HepG2 (cell line): ENCODE measurements around the gene MRM2. TPM values are rescaled to one million over a fixed set of nuclear protein-coding genes. Genes with fewer than 3 reads are reported as not detected.

Experiments used
- ATAC-seq: fragments of 200-7000 bp; cut with Tn5 transposase; 3 replicates; pipeline ENCODE4 v1.9.1; 2020; ENCODE audit warnings: mild to moderate bottlenecking, moderate library complexity
- BruUV-seq: library from RNA; stranded (reverse); fragments of 400-500 nt; replicated peaks from 2 replicates; lab custom pipeline; 2021; lab: Mats Ljungman, UMichigan
- CTCF ChIA-PET: fragments of 300-600 bp; formaldehyde crosslinking; extraction: SDS; loops from one replicate; lab custom pipeline; 2021; ENCODE audit warnings: low total read pairs, inconsistent platforms, low intra/inter-chr PET ratio; lab: Yijun Ruan, JAX
- POLR2A ChIA-PET: fragments of 350-600 bp; sonication (Branson Sonifier 250); formaldehyde crosslinking; loops from one replicate; lab custom pipeline; 2020; ENCODE audit warnings: antibody characterized with exemption, inconsistent platforms; lab: Yijun Ruan, JAX
- DNase-seq: peaks from one replicate; pipeline ENCODE4 v3.0.0-alpha.2; 2015; ENCODE audit warnings: low spot score
- FAIRE-seq: peaks from 3 replicates; lab custom pipeline; 2011; peaks lifted over from hg19 to GRCh38; lab: Jason Lieb, UNC
- H2AFZ ChIP-seq: one replicate; pipeline ENCODE4 v1.6.1; 2011; ENCODE audit warnings: low read length, inconsistent platforms
- H3K27ac ChIP-seq: fragments of 300-600 bp; 3 replicates; pipeline ENCODE4 v1.8.0; 2011; ENCODE audit warnings: mixed run types, mild to moderate bottlenecking, mixed read lengths, low read length, inconsistent platforms; ENCODE audit not compliant: insufficient read depth; ENCODE audit errors: extremely low read length
- H3K27me3 ChIP-seq, 2 experiments: fragments of 200-600 bp in 1 of 2; 2 replicates in 1 of 2; 3 replicates in 1 of 2; pipeline versions ENCODE4 v1.6.0 to v1.8.0; 2011; ENCODE audit warnings: low read length in 2 of 2, mild to moderate bottlenecking in 2 of 2, moderate library complexity in 2 of 2, inconsistent platforms in 1 of 2; ENCODE audit not compliant: insufficient read depth in 2 of 2, control insufficient read depth in 1 of 2
- H3K36me3 ChIP-seq, 2 experiments: fragments of 200-600 bp in 1 of 2; replicated peaks in 1 of 2; 2 replicates in 1 of 2; 3 replicates in 1 of 2; pipeline versions ENCODE4 v1.5.1 to v1.8.0; 2011; ENCODE audit warnings: low read length in 2 of 2, inconsistent platforms in 1 of 2; ENCODE audit not compliant: insufficient read depth in 2 of 2, control insufficient read depth in 1 of 2
- H3K4me1 ChIP-seq: 2 replicates; pipeline ENCODE4 v1.5.1; 2012; ENCODE audit warnings: low read length, inconsistent platforms; ENCODE audit not compliant: insufficient read depth
- H3K4me2 ChIP-seq: 2 replicates; pipeline ENCODE4 v1.6.0; 2011; ENCODE audit warnings: low read depth, low read length, inconsistent platforms
- H3K4me3 ChIP-seq, 3 experiments: fragments of 200-600 bp in 1 of 3; sonication (generic), shearing (Covaris generic) in 1 of 3; replicated peaks in 1 of 3; 2 replicates each; pipeline ENCODE4 v1.5.1; 2011 to 2016; ENCODE audit warnings: low read length in 3 of 3, inconsistent platforms in 2 of 3, low read depth in 2 of 3, mild to moderate bottlenecking in 2 of 3, control low read depth in 1 of 3, mixed read lengths in 1 of 3; ENCODE audit not compliant: insufficient read depth in 1 of 3
- H3K79me2 ChIP-seq: one replicate; pipeline ENCODE4 v1.6.1; 2011; ENCODE audit warnings: low read length, inconsistent platforms; ENCODE audit not compliant: insufficient read depth
- H3K9ac ChIP-seq: 2 replicates; pipeline ENCODE4 v1.6.0; 2011; ENCODE audit warnings: mild to moderate bottlenecking, low read depth, low read length, inconsistent platforms; ENCODE audit not compliant: insufficient read depth
- H3K9me3 ChIP-seq: 2 replicates; pipeline ENCODE4 v1.5.1; 2012; ENCODE audit warnings: mild to moderate bottlenecking, low read length
- H4K20me1 ChIP-seq: 2 replicates; pipeline ENCODE4 v1.6.0; 2011; ENCODE audit warnings: inconsistent platforms, mild to moderate bottlenecking, low read length, moderate library complexity; ENCODE audit not compliant: insufficient read depth
- CERS6 ChIP-seq: sonication (generic); formaldehyde crosslinking; IDR thresholded peaks from 2 replicates; pipeline ENCODE4 v1.5.0; 2020; ENCODE audit warnings: missing genetic modification reagents
- FOXJ3 ChIP-seq: sonication (generic); formaldehyde crosslinking; IDR thresholded peaks from 2 replicates; pipeline ENCODE4 v1.4.0; 2020; ENCODE audit warnings: missing genetic modification reagents, mild to moderate bottlenecking, borderline replicate concordance
- HMG20B ChIP-seq: conservative IDR thresholded peaks from 2 replicates; pipeline ENCODE4 v1.6.1; 2016; ENCODE audit warnings: missing genetic modification reagents, missing compliant biosample characterization
- ISX ChIP-seq: sonication (generic); formaldehyde crosslinking; conservative IDR thresholded peaks from 2 replicates; pipeline ENCODE4 v1.5.0; 2020; ENCODE audit warnings: missing genetic modification reagents
- REL ChIP-seq: sonication (generic); formaldehyde crosslinking; conservative IDR thresholded peaks from 2 replicates; pipeline ENCODE4 v1.8.0; 2022; ENCODE audit warnings: mild to moderate bottlenecking, missing genetic modification reagents, moderate library complexity
- SSRP1 ChIP-seq: IDR thresholded peaks from 2 replicates; pipeline ENCODE4 v1.6.1; 2016; ENCODE audit warnings: control low read depth
- TBX2 ChIP-seq: sonication (generic); formaldehyde crosslinking; IDR thresholded peaks from 2 replicates; pipeline ENCODE4 v1.5.0; 2020; ENCODE audit warnings: missing genetic modification reagents, mild to moderate bottlenecking, borderline replicate concordance
- TBX3 ChIP-seq: fragments of 450-650 bp; IDR thresholded peaks from 2 replicates; pipeline ENCODE4 v1.6.1; 2017; ENCODE audit warnings: antibody characterized with exemption, mild to moderate bottlenecking, inconsistent platforms, borderline replicate concordance
- ZC3H13 ChIP-seq: sonication (generic); formaldehyde crosslinking; IDR thresholded peaks from 2 replicates; pipeline ENCODE4 v1.8.1; 2023; ENCODE audit warnings: mild to moderate bottlenecking, missing genetic modification reagents, moderate library complexity
- WGBS: methylation state at CpG from one replicate; pipeline ENCODE4 v1.1.6; 2017; ENCODE audit warnings: low lambda C conversion rate; 5-methylcytosine and 5-hydroxymethylcytosine counted together
- in situ Hi-C: cut with HindIII; loops from 2 replicates; pipeline ENCODE4 v1.10.0; 2017; ENCODE audit warnings: low pct_unique_long_range_greater_than_20kb; ENCODE audit not compliant: extremely low pct_ligation_motif_present
- intact Hi-C: fragments of 100-400 bp; cut with micrococcal nuclease; formaldehyde crosslinking; loops from one replicate; pipeline ENCODE4 v1.10.0; 2022; ENCODE audit not compliant: unreplicated experiment
- polyA plus RNA-seq, 8 experiments: library from polyadenylated mRNA; depleted of rRNA in 3 of 8; stranded (reverse) in 7 of 8; unstranded in 1 of 8; fragments of >200 nt; fragmentation: Illumina TruSeq in 4 of 8; extraction: Trizol in 4 of 8; gene quantifications; 2 replicates each; pipeline versions ENCODE4 v1.2.1 to v1.2.3, GENCODE V29; 2011 to 2016; ENCODE audit warnings: low read depth in 4 of 8, missing spikeins in 1 of 8, mixed read lengths in 1 of 8; ENCODE audit not compliant: insufficient read depth in 1 of 8
- total RNA-seq, 5 experiments: library from RNA; depleted of rRNA; stranded (reverse); fragments of >200 nt; fragmentation: Illumina TruSeq; extraction: Trizol; gene quantifications; 2 replicates each; pipeline ENCODE4 v1.2.3, GENCODE V29; 2016; ENCODE audit warnings: low read depth in 1 of 5
- TF ChIP-seq, protein P1 (sequence below): sonication (generic); formaldehyde crosslinking; IDR thresholded peaks from 2 replicates; pipeline ENCODE4 v1.5.0; 2020; ENCODE audit warnings: mild to moderate bottlenecking, missing genetic modification reagents, borderline replicate concordance
- TF ChIP-seq, protein P2 (sequence below): sonication (generic); formaldehyde crosslinking; IDR thresholded peaks from 2 replicates; pipeline ENCODE4 v1.9.0; 2022; ENCODE audit warnings: missing genetic modification reagents, mild to moderate bottlenecking, borderline replicate concordance
- TF ChIP-seq, protein P3 (sequence below): sonication (generic); formaldehyde crosslinking; IDR thresholded peaks from 2 replicates; pipeline ENCODE4 v1.4.0; 2020; ENCODE audit warnings: mild to moderate bottlenecking, low read depth, missing genetic modification reagents

Gene MRM2
- total and polyA plus RNA-seq, 2 of the 13 experiments (the other 11 are each of a cell fraction or from before 2014, with no cell fraction given): 13.2 to 34.2 TPM

GRCh38 chr7:2222516-2222915, 19.5 kb downstream of the MRM2 start:
- no peaks in the 10 kb centered on the region for H3K4me1 ChIP-seq
- in situ Hi-C loops (loop anchor here (25.0 kb wide), 1 partner anchor 635 kb away; no protein-coding TSS in a partner anchor), intact Hi-C loops (no loop called here)
- H2AFZ ChIP-seq: no peak overlapping the region
- no peak for DNase-seq
- H3K27me3 ChIP-seq: no peaks in the 10 kb centered on the region
- no peak overlapping the region for H3K4me3 ChIP-seq
- peaks cover 2% of the 10 kb centered on the region; the same call in 1 of the 2 replicates for H4K20me1 ChIP-seq
- H3K36me3 ChIP-seq: peaks cover 35 to 81% of the 10 kb centered on the region in 2 experiments; a peak in 4 of 5 replicates
- no peak for FAIRE-seq
- ChIA-PET CTCF (no interaction called here), POLR2A (no interaction called here)
- H3K9ac ChIP-seq: no peak overlapping the region
- no peak overlapping the region for H3K4me2 ChIP-seq
- BruUV-seq: no TSS peak
- H3K27ac ChIP-seq: no peak overlapping the region
- H3K9me3 ChIP-seq: no peaks in the 10 kb centered on the region
- peaks cover 31% of the 10 kb centered on the region for H3K79me2 ChIP-seq
- no peak for ATAC-seq
- WGBS: 100% methylated on average over 20 of the region's 22 CpGs
- TF ChIP-seq SSRP1 (CRISPR knock-in tag) (no peak), CERS6 (CRISPR knock-in tag) (no peak), ZC3H13 (no peak), TBX2 (CRISPR knock-in tag) (no peak), REL (CRISPR knock-in tag) (no peak), TBX3 (no peak), ISX (CRISPR knock-in tag) (no peak), FOXJ3 (CRISPR knock-in tag) (no peak), HMG20B (CRISPR knock-in tag) (no peak)
- TF ChIP-seq, protein P1, sequence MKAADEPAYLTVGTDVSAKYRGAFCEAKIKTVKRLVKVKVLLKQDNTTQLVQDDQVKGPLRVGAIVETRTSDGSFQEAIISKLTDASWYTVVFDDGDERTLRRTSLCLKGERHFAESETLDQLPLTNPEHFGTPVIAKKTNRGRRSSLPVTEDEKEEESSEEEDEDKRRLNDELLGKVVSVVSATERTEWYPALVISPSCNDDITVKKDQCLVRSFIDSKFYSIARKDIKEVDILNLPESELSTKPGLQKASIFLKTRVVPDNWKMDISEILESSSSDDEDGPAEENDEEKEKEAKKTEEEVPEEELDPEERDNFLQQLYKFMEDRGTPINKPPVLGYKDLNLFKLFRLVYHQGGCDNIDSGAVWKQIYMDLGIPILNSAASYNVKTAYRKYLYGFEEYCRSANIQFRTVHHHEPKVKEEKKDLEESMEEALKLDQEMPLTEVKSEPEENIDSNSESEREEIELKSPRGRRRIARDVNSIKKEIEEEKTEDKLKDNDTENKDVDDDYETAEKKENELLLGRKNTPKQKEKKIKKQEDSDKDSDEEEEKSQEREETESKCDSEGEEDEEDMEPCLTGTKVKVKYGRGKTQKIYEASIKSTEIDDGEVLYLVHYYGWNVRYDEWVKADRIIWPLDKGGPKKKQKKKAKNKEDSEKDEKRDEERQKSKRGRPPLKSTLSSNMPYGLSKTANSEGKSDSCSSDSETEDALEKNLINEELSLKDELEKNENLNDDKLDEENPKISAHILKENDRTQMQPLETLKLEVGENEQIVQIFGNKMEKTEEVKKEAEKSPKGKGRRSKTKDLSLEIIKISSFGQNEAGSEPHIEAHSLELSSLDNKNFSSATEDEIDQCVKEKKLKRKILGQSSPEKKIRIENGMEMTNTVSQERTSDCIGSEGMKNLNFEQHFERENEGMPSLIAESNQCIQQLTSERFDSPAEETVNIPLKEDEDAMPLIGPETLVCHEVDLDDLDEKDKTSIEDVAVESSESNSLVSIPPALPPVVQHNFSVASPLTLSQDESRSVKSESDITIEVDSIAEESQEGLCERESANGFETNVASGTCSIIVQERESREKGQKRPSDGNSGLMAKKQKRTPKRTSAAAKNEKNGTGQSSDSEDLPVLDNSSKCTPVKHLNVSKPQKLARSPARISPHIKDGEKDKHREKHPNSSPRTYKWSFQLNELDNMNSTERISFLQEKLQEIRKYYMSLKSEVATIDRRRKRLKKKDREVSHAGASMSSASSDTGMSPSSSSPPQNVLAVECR (CRISPR knock-in tag): no peak
- TF ChIP-seq, protein P2, sequence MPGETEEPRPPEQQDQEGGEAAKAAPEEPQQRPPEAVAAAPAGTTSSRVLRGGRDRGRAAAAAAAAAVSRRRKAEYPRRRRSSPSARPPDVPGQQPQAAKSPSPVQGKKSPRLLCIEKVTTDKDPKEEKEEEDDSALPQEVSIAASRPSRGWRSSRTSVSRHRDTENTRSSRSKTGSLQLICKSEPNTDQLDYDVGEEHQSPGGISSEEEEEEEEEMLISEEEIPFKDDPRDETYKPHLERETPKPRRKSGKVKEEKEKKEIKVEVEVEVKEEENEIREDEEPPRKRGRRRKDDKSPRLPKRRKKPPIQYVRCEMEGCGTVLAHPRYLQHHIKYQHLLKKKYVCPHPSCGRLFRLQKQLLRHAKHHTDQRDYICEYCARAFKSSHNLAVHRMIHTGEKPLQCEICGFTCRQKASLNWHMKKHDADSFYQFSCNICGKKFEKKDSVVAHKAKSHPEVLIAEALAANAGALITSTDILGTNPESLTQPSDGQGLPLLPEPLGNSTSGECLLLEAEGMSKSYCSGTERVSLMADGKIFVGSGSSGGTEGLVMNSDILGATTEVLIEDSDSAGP (CRISPR knock-in tag): no peak
- TF ChIP-seq, protein P3, sequence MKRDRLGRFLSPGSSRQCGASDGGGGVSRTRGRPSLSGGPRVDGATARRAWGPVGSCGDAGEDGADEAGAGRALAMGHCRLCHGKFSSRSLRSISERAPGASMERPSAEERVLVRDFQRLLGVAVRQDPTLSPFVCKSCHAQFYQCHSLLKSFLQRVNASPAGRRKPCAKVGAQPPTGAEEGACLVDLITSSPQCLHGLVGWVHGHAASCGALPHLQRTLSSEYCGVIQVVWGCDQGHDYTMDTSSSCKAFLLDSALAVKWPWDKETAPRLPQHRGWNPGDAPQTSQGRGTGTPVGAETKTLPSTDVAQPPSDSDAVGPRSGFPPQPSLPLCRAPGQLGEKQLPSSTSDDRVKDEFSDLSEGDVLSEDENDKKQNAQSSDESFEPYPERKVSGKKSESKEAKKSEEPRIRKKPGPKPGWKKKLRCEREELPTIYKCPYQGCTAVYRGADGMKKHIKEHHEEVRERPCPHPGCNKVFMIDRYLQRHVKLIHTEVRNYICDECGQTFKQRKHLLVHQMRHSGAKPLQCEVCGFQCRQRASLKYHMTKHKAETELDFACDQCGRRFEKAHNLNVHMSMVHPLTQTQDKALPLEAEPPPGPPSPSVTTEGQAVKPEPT (CRISPR knock-in tag): no peak
